GM12878 (cell line): Measurements from ENCODE around the gene SEC22C.

Experiments used
- CTCF ChIP-seq, 3 experiments: IDR thresholded peaks in 2 of 3; conservative IDR thresholded peaks in 1 of 3; 2 replicates each; pipeline ENCODE4 v1.5.1; 2011; ENCODE audit warnings: low read depth in 3 of 3, low read length in 3 of 3, mild to moderate bottlenecking in 3 of 3, control low read depth in 2 of 3, moderate library complexity in 2 of 3, inconsistent platforms in 1 of 3, mixed read lengths in 1 of 3; ENCODE audit not compliant: control insufficient read depth in 2 of 3, insufficient read depth in 1 of 3; ENCODE audit errors: extremely low read depth in 1 of 3
- TCF3 ChIP-seq: IDR thresholded peaks from 2 replicates; pipeline ENCODE4 v1.6.1; 2012; ENCODE audit warnings: low read depth, mild to moderate bottlenecking, low read length, borderline replicate concordance; ENCODE audit not compliant: insufficient read depth
- YY1 ChIP-seq: IDR thresholded peaks from 2 replicates; pipeline ENCODE4 v1.6.1; 2011; ENCODE audit warnings: low read depth, mild to moderate bottlenecking, low read length

- TF ChIP-seq CTCF (IDR thresholded peaks at IDR 0.05 in 2 of 3, conservative IDR thresholded peaks at IDR 0.05 in 1 of 3; ENCODE audit: control insufficient read depth in 2 of 3, extremely low read depth in 1 of 3, insufficient read depth in 1 of 3, low read depth in 3 of 3, low read length in 3 of 3) (no peak), YY1 (no peak), TCF3 (no peak)
Observed at GRCh38 chr3:42549131-42549530, 32.6 kb downstream of the SEC22C start.
